B cell (primary cell): ENCODE data around the gene MRAS. TPM values are rescaled to one million over a fixed set of nuclear protein-coding genes. Genes with fewer than 3 reads are reported as not detected.

Experiments
- ATAC-seq: fragments of 200-7000 bp; cut with Tn5 transposase; one replicate; pipeline ENCODE4 v1.10.0; 2021; ENCODE audit warnings: low read depth, mild to moderate bottlenecking, moderate number of reproducible peaks, moderate library complexity
- CTCF ChIA-PET: fragments of 350-600 bp; sonication (Branson Sonifier 250); formaldehyde crosslinking; loops from one replicate; lab custom pipeline; 2021; ENCODE audit warnings: antibody characterized with exemption, inconsistent platforms; lab: Charles Lee
- POLR2A ChIA-PET: fragments of 350-600 bp; sonication (Branson Sonifier 250); formaldehyde crosslinking; loops from one replicate; lab custom pipeline; 2021; ENCODE audit warnings: antibody characterized with exemption; lab: Charles Lee
- DNase-seq: peaks from one replicate; pipeline ENCODE4 v3.0.0; 2013
- H2AFZ ChIP-seq: 2 replicates; pipeline ENCODE4 v1.6.1; 2012; ENCODE audit warnings: mild to moderate bottlenecking, low read depth, low read length; ENCODE audit not compliant: insufficient read depth, poor library complexity, severe bottlenecking
- H3K27ac ChIP-seq, 2 donors: 1 replicate in 1 of 2; 2 replicates in 1 of 2; pipeline ENCODE4 v1.5.1; 2012 to 2013; ENCODE audit warnings: low read length in 2 of 2, mild to moderate bottlenecking in 2 of 2, moderate library complexity in 1 of 2
- H3K27me3 ChIP-seq, 4 experiments: fragments of 200-600 bp in 1 of 4; sonication (generic) in 1 of 4; replicated peaks in 1 of 4; 1 replicate in 2 of 4; 2 replicates in 2 of 4; pipeline versions ENCODE4 v1.6.1 to v1.7.0; 2013 to 2016; ENCODE audit warnings: low read length in 3 of 4, mild to moderate bottlenecking in 2 of 4, mixed read lengths in 1 of 4, moderate library complexity in 1 of 4; ENCODE audit not compliant: insufficient read depth in 4 of 4, control insufficient read depth in 3 of 4; ENCODE audit errors: control extremely low read depth in 1 of 4
- H3K36me3 ChIP-seq, 2 experiments: replicated peaks in 1 of 2; 1 replicate in 1 of 2; 2 replicates in 1 of 2; pipeline versions ENCODE4 v1.6.1 to v1.7.1; 2013; ENCODE audit warnings: low read length in 1 of 2; ENCODE audit not compliant: insufficient read depth in 2 of 2, control insufficient read depth in 1 of 2; ENCODE audit errors: control extremely low read depth in 1 of 2, extremely low read depth in 1 of 2
- H3K4me1 ChIP-seq, 2 donors: fragments of 200-600 bp in 1 of 2; sonication (generic) in 1 of 2; 1 replicate in 1 of 2; 2 replicates in 1 of 2; pipeline versions ENCODE4 v1.5.1 to v1.6.1; 2013 to 2017; ENCODE audit warnings: low read length in 2 of 2; ENCODE audit not compliant: control insufficient read depth in 2 of 2, insufficient read depth in 2 of 2
- H3K4me2 ChIP-seq: replicated peaks from 2 replicates; pipeline ENCODE3; 2012; ENCODE audit warnings: mild to moderate bottlenecking, low read depth, low read length; ENCODE audit not compliant: poor library complexity, severe bottlenecking
- H3K4me3 ChIP-seq, 5 experiments: fragments of 200-600 bp in 1 of 5; sonication (generic) in 1 of 5; 1 replicate in 3 of 5; 2 replicates in 2 of 5; pipeline versions ENCODE4 v1.5.1 to v1.7.0; 2011 to 2016; ENCODE audit warnings: low read length in 4 of 5, mild to moderate bottlenecking in 4 of 5, low read depth in 2 of 5, control low read depth in 1 of 5, moderate library complexity in 1 of 5; ENCODE audit not compliant: insufficient read depth in 1 of 5; ENCODE audit errors: control extremely low read depth in 1 of 5, extremely low read depth in 1 of 5
- H3K79me2 ChIP-seq: fragments of 200-600 bp; sonication (generic); one replicate; pipeline ENCODE4 v1.6.0; 2016; ENCODE audit warnings: low read length; ENCODE audit not compliant: control insufficient read depth, insufficient read depth
- H3K9ac ChIP-seq: fragments of 200-600 bp; sonication (generic); 2 replicates; pipeline ENCODE4 v1.6.1; 2017; ENCODE audit warnings: mild to moderate bottlenecking, low read length, moderate library complexity
- H3K9me3 ChIP-seq, 3 donors: one replicate each; pipeline versions ENCODE4 v1.6.1 to v1.7.1; 2013; ENCODE audit warnings: low read length in 2 of 3; ENCODE audit not compliant: control insufficient read depth in 2 of 3, insufficient read depth in 1 of 3; ENCODE audit errors: control extremely low read depth in 1 of 3
- H4K20me1 ChIP-seq: 2 replicates; pipeline ENCODE4 v1.6.0; 2012; ENCODE audit warnings: mild to moderate bottlenecking, low read length; ENCODE audit not compliant: insufficient read depth, control insufficient read depth, poor library complexity, severe bottlenecking
- H3K27ac Mint-ChIP-seq: one replicate; pipeline ENCODE4 v1.8.0; 2021; ENCODE audit warnings: mixed read lengths
- H3K27me3 Mint-ChIP-seq: one replicate; pipeline ENCODE4 v1.8.0; 2021; ENCODE audit warnings: mixed read lengths
- H3K4me1 Mint-ChIP-seq: one replicate; pipeline ENCODE4 v1.8.0; 2021; ENCODE audit warnings: mixed read lengths
- H3K4me3 Mint-ChIP-seq: one replicate; pipeline ENCODE4 v1.8.0; 2021; ENCODE audit warnings: mixed read lengths
- H3K9me3 Mint-ChIP-seq: one replicate; pipeline ENCODE4 v1.8.0; 2022; ENCODE audit warnings: mixed read lengths; ENCODE audit not compliant: insufficient read depth
- CTCF ChIP-seq: fragments of 200-600 bp; IDR thresholded peaks from one replicate; pipeline ENCODE4 v1.8.0; 2022; ENCODE audit warnings: antibody characterized with exemption, mild to moderate bottlenecking
- EZH2 ChIP-seq: IDR thresholded peaks from 2 replicates; pipeline ENCODE4 v1.6.1; 2012; ENCODE audit warnings: borderline replicate concordance, low read depth, mild to moderate bottlenecking, moderate library complexity, low read length; ENCODE audit not compliant: insufficient read depth, poor library complexity, severe bottlenecking
- WGBS: methylation state at CpG from one replicate; pipeline ENCODE4 v1.1.5; 2013; ENCODE audit warnings: missing lambda C conversion rate; ENCODE audit not compliant: insufficient coverage; 5-methylcytosine and 5-hydroxymethylcytosine counted together
- intact Hi-C: fragments of 100-400 bp; cut with micrococcal nuclease; formaldehyde crosslinking; loops from one replicate; pipeline ENCODE4 v1.10.0; 2022
- polyA plus RNA-seq: library from polyadenylated mRNA; depleted of rRNA; stranded (reverse); fragments of >200 nt; gene quantifications from 2 replicates; pipeline ENCODE4 v1.2.3, GENCODE V29; 2012
- total RNA-seq, 2 donors: library from RNA; stranded (reverse); fragments of 120-200 nt in 1 of 2; gene quantifications; 1 replicate in 1 of 2; 2 replicates in 1 of 2; pipeline versions ENCODE4 v1.2.3 to v1.2.4, GENCODE V29; 2013 to 2022

The MRAS gene
- total and polyA plus RNA-seq, 2 donors (not counting 1 experiment from before 2014, with no cell fraction given): 0.03 to 0.22 TPM

- peaks cover 13% of the 10 kb centered on the region for H3K4me1 Mint-ChIP-seq
- no peak for ATAC-seq
- no peaks in the 10 kb centered on the region for H3K9me3 Mint-ChIP-seq
- ChIA-PET POLR2A (no interaction called here), CTCF (interaction anchor here (0.6 to 0.8 kb wide), 2 partner anchors 132 to 313 kb away, joined by 3 read pairs; no protein-coding TSS in a partner anchor)
- H3K27me3 ChIP-seq: peaks cover 0 to 30% (median 13%) of the 10 kb centered on the region in 4 experiments
- H3K9me3 ChIP-seq: no peaks in the 10 kb centered on the region
- no peak overlapping the region for H2AFZ ChIP-seq
- no peaks in the 10 kb centered on the region for H3K36me3 ChIP-seq
- no peak overlapping the region for H3K27ac Mint-ChIP-seq
- peaks cover 7 to 18% of the 10 kb centered on the region in 2 donors for H3K4me1 ChIP-seq
- H3K27me3 Mint-ChIP-seq: peaks cover 45% of the 10 kb centered on the region
- H3K27ac ChIP-seq: no peak overlapping the region
- H3K4me3 Mint-ChIP-seq: no peak overlapping the region
- no peak overlapping the region for H3K9ac ChIP-seq
- no peaks in the 10 kb centered on the region for H3K79me2 ChIP-seq
- no peak for DNase-seq
- H3K4me3 ChIP-seq: no peak overlapping the region
- intact Hi-C loops: loop anchor here (10.0 kb wide), 1 partner anchor 142 kb away; the partner anchor contains the start of gene ARMC8
- no peaks in the 10 kb centered on the region for H4K20me1 ChIP-seq
- no peak overlapping the region for H3K4me2 ChIP-seq
- TF ChIP-seq CTCF (no peak), EZH2 (no peak)
- WGBS: 100% methylated on average over 4 of the region's 12 CpGs
Measured at GRCh38 chr3:138326866-138327595, 21.3 kb upstream of the MRAS start.

GRCh38 chr3:138327831-138328230, 20.5 kb upstream of the MRAS start:
- no peaks in the 10 kb centered on the region for H4K20me1 ChIP-seq
- H3K27ac Mint-ChIP-seq: no peak overlapping the region
- H3K79me2 ChIP-seq: no peaks in the 10 kb centered on the region
- H3K4me1 Mint-ChIP-seq: peaks cover 13% of the 10 kb centered on the region
- DNase-seq: no peak
- no peaks in the 10 kb centered on the region for H3K9me3 ChIP-seq
- H3K4me1 ChIP-seq: peaks cover 7 to 18% of the 10 kb centered on the region in 2 donors
- H3K36me3 ChIP-seq: no peaks in the 10 kb centered on the region
- peaks cover 0 to 30% (median 13%) of the 10 kb centered on the region in 4 experiments for H3K27me3 ChIP-seq
- intact Hi-C loops: loop anchor here (10.0 kb wide), 1 partner anchor 143 kb away; the partner anchor contains the start of gene ARMC8
- H3K4me2 ChIP-seq: no peak overlapping the region
- H3K27ac ChIP-seq: no peak overlapping the region
- ChIA-PET POLR2A (no interaction called here), CTCF (interaction anchor here (0.8 to 1.6 kb wide), 3 partner anchors 11 to 588 kb away, joined by 3 to 4 read pairs (median 3); no protein-coding TSS in a partner anchor)
- no peak overlapping the region for H3K4me3 Mint-ChIP-seq
- no peaks in the 10 kb centered on the region for H3K9me3 Mint-ChIP-seq
- no peak for TF ChIP-seq CTCF
- no peak for TF ChIP-seq EZH2
- H3K9ac ChIP-seq: no peak overlapping the region
- 93% methylated on average over 3 of the region's 4 CpGs for WGBS
- no peak overlapping the region for H2AFZ ChIP-seq
- ATAC-seq: no peak
- H3K4me3 ChIP-seq: no peak overlapping the region
- H3K27me3 Mint-ChIP-seq: peaks cover 50% of the 10 kb centered on the region
